Stimulated activated CD8-positive, alpha-beta memory T cell treated with anti-CD3 and anti-CD28 coated beads, Interleukin-7, amount 100 ng/mL, for 48 hours (primary cell): ENCODE measurements around the gene MYO5B.

Experiments used
- DNase-seq, 2 donors: peaks; one replicate each; pipeline ENCODE4 v3.0.0-alpha.2; 2020; ENCODE audit warnings: low read depth in 1 of 2; ENCODE audit errors: extremely low read depth in 1 of 2

Gene MYO5B

GRCh38 chr18:50075772-50076171, 119.2 kb downstream of the MYO5B start:
- DNase-seq, result no peak

GRCh38 chr18:50074404-50074803, 120.5 kb downstream of the MYO5B start:
- no peak for DNase-seq

- no peak for DNase-seq
These were observed 121.6 kb downstream of the MYO5B start for GRCh38 chr18:50073319-50073718.

- DNase-seq, result no peak
These were observed 122.8 kb downstream of the MYO5B start for GRCh38 chr18:50072146-50072545.

GRCh38 chr18:50071397-50071796, 123.5 kb downstream of the MYO5B start:
- no peak for DNase-seq

GRCh38 chr18:50069422-50069821, 125.5 kb downstream of the MYO5B start:
- no peak for DNase-seq

- no peak for DNase-seq
These were observed 129.4 kb downstream of the MYO5B start for GRCh38 chr18:50065527-50065926.

GRCh38 chr18:50065039-50065438, 129.9 kb downstream of the MYO5B start:
- DNase-seq, result no peak

- no peak for DNase-seq
These were observed 132.9 kb downstream of the MYO5B start for GRCh38 chr18:50061876-50062517.

- no peak for DNase-seq
These were observed 134.1 kb downstream of the MYO5B start for GRCh38 chr18:50060822-50061221.

- no peak for DNase-seq
These were observed 136.2 kb downstream of the MYO5B start for GRCh38 chr18:50058731-50059130.

GRCh38 chr18:50057009-50057408, 137.9 kb downstream of the MYO5B start:
- DNase-seq, result no peak

- no peak for DNase-seq
These were observed 138.8 kb downstream of the MYO5B start for GRCh38 chr18:50056185-50056584.

GRCh38 chr18:50055488-50055887, 139.5 kb downstream of the MYO5B start:
- no peak for DNase-seq

- no peak for DNase-seq
These were observed 141.8 kb downstream of the MYO5B start for GRCh38 chr18:50053111-50053510.

GRCh38 chr18:50051288-50051687, 143.7 kb downstream of the MYO5B start:
- no peak for DNase-seq

GRCh38 chr18:50045126-50045525, 149.8 kb downstream of the MYO5B start:
- no peak for DNase-seq

- no peak for DNase-seq
These were observed 150.5 kb downstream of the MYO5B start for GRCh38 chr18:50044402-50044801.

- DNase-seq, result no peak
These were observed 152.3 kb downstream of the MYO5B start for GRCh38 chr18:50042611-50043010.

- no peak for DNase-seq
These were observed 155.2 kb downstream of the MYO5B start for GRCh38 chr18:50039746-50040145.

- no peak for DNase-seq
These were observed 156.5 kb downstream of the MYO5B start for GRCh38 chr18:50038448-50038847.

GRCh38 chr18:50034029-50034428, 160.9 kb downstream of the MYO5B start:
- no peak for DNase-seq

- DNase-seq, result no peak
These were observed 161.9 kb downstream of the MYO5B start for GRCh38 chr18:50033004-50033403.
